Measurements from ENCODE around the gene DZIP3. TPM values are rescaled to one million over a fixed set of nuclear protein-coding genes. Genes with fewer than 3 reads are reported as not detected.

Gene DZIP3
- total and polyA plus RNA-seq, 9 donors, result 5.0 to 20.5 (median 13.0) TPM

GRCh38 chr3:108566599-108566998, 22.9 kb upstream of the DZIP3 start:
- DNase-seq, result no peak
- H3K9me3 ChIP-seq, result no peaks in the 10 kb centered on the region
- TF ChIP-seq POLR2A (IDR thresholded peaks at IDR 0.05), result no peak
- TF ChIP-seq EP300 (IDR thresholded peaks at IDR 0.05), result no peak
- TF ChIP-seq CTCF (IDR thresholded peaks at IDR 0.05), result no peak
- WGBS, 3 donors, result 96 to 100% (median 98%) methylated on average over 1 of the region's 1 CpG
- H3K4me3 ChIP-seq, result no peak overlapping the region
- H3K27me3 ChIP-seq, result no peaks in the 10 kb centered on the region
- H3K36me3 ChIP-seq, result no peaks in the 10 kb centered on the region
- H3K4me1 ChIP-seq (ENCODE audit: insufficient read depth), result peaks cover 2% of the 10 kb centered on the region
- H3K27ac ChIP-seq, result no peak overlapping the region
- intact Hi-C loops (cut with DNase I), result no loop called here

DNA sequence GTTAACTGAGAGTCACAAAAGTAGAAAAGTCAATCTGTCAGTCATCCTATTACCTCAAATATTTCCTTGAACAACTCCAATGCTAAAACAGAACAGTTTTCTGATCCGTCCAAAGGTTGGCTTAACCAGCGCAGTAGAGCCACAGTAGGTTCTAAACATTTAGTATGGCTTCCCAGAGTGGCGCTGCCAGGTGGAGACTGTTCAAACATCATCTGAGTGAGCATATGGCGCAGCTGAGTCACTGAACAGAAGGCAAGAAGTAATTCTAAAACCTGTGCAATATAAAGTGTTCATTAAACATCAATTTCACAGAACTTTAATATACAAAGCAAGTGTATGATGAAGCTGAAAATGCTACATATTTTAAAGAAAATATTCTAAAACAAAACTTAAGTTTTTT, 20.2 kb upstream of the DZIP3 start:
- TF ChIP-seq POLR2A (IDR thresholded peaks at IDR 0.05) (no peak), CTCF (IDR thresholded peaks at IDR 0.05) (no peak), EP300 (IDR thresholded peaks at IDR 0.05) (no peak)
- no peak overlapping the region for H3K4me3 ChIP-seq
- DNase-seq, result no peak
- no peaks in the 10 kb centered on the region for H3K9me3 ChIP-seq
- no peaks in the 10 kb centered on the region for H3K4me1 ChIP-seq (ENCODE audit: insufficient read depth)
- H3K27ac ChIP-seq, result no peak overlapping the region
- no peaks in the 10 kb centered on the region for H3K36me3 ChIP-seq
- no peaks in the 10 kb centered on the region for H3K27me3 ChIP-seq
- intact Hi-C loops (cut with DNase I), result no loop called here
- 95 to 99% (median 97%) methylated on average over 4 of the region's 4 CpGs for WGBS, 3 donors

DNA sequence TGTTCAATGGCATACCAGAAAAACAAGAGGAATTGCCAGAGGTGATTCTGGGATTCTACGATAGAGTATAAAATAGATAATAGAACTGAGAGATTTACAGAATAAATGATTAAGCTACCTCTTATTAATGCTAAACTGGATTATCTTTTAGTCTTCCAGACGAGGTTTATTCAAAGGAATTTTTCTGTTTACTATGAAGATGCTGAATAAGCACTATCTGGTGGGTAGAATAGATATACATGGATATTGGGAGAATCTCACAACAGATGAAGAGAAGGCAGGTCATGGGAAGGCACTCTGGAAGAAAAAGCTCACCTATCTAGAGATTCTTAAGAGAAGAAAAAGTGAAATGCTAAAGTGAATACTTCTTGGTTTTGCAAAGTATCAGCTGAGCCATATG, 11.5 kb upstream of the DZIP3 start:
- WGBS, 3 donors, result 85 to 90% (median 90%) methylated on average over 2 of the region's 2 CpGs
- DNase-seq, result no peak
- Histone ChIP-seq H3K4me1 (ENCODE audit: insufficient read depth) (no peaks in the 10 kb centered on the region), H3K27ac (no peak overlapping the region), H3K4me3 (no peak overlapping the region), H3K27me3 (no peaks in the 10 kb centered on the region), H3K36me3 (no peaks in the 10 kb centered on the region), H3K9me3 (no peaks in the 10 kb centered on the region)
- intact Hi-C loops (cut with DNase I), result no loop called here
- TF ChIP-seq EP300 (IDR thresholded peaks at IDR 0.05), result no peak
- TF ChIP-seq CTCF (IDR thresholded peaks at IDR 0.05), result no peak
- TF ChIP-seq POLR2A (IDR thresholded peaks at IDR 0.05), result no peak

DNA sequence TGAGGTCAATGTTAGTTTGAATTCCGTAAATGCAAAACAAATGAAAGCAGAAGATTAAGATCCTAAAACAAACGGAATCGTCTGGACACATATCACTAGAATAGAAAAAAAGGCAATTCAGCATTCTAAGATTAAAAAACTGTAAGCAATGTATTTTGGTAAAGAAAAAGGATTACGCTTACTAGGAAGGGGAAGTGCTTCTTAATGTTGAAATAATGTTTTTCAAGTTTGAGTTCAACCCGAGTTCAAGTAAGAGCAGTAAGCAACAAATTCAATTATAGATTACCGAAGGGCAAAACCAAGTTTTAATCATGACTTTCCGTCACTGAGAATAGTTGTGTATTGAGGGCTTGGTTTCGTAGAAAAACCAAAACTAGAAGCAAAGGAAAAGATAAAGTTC, 921 bp upstream of the DZIP3 start:
- H3K27ac ChIP-seq, result no peak overlapping the region
- DNase-seq, result no peak
- no peaks in the 10 kb centered on the region for H3K9me3 ChIP-seq
- WGBS, 3 donors, result 0 to 1% (median 0%) methylated on average over 8 of the region's 8 CpGs
- peaks cover 1% of the 10 kb centered on the region for H3K4me1 ChIP-seq (ENCODE audit: insufficient read depth)
- TF ChIP-seq POLR2A (IDR thresholded peaks at IDR 0.05) (no peak), EP300 (IDR thresholded peaks at IDR 0.05) (no peak), CTCF (IDR thresholded peaks at IDR 0.05) (no peak)
- no peaks in the 10 kb centered on the region for H3K36me3 ChIP-seq
- intact Hi-C loops (cut with DNase I), result no loop called here
- H3K27me3 ChIP-seq, result no peaks in the 10 kb centered on the region
- H3K4me3 ChIP-seq, result peak overlapping the region; percentile 83

DNA sequence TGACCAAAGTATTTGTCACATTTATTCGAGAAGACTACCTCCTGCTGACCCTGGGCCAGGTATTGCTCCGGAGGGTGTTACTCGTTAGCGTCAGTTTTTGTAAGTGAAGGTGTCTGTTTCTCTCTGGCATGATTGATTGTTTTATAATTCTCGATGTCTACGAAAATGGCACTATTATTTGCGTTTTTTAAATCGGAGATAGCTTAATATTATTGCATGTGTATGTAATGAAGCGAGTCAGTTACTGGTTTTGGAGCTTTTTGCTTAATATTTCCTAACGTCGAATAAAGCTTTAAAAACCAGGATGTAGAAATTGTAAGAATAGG, 439 bp downstream of the DZIP3 start:
- H3K4me1 ChIP-seq (ENCODE audit: insufficient read depth), result peaks cover 1% of the 10 kb centered on the region
- no peaks in the 10 kb centered on the region for H3K27me3 ChIP-seq
- H3K9me3 ChIP-seq, result no peaks in the 10 kb centered on the region
- DNase-seq, result no peak
- no peak for TF ChIP-seq EP300 (IDR thresholded peaks at IDR 0.05)
- no peak for TF ChIP-seq POLR2A (IDR thresholded peaks at IDR 0.05)
- peak overlapping the region; percentile 86 to 93 for H3K27ac ChIP-seq
- H3K4me3 ChIP-seq, result peak overlapping the region; percentile 83
- intact Hi-C loops (cut with DNase I), result no loop called here
- WGBS, 3 donors, result 0% methylated on average over 11 of the region's 11 CpGs
- no peaks in the 10 kb centered on the region for H3K36me3 ChIP-seq
